Kidney (tissue), 14 donors: ENCODE data around the gene CAMKMT. TPM values are rescaled to one million over a fixed set of nuclear protein-coding genes. Genes with fewer than 3 reads are reported as not detected.

ENCODE experiments used
- DNase-seq, 5 donors: peaks; one replicate each; pipeline ENCODE4 v3.0.0-alpha.2; 2013 to 2020
- FAIRE-seq: peaks from 2 replicates; lab custom pipeline; 2012; peaks lifted over from hg19 to GRCh38; lab: Jason Lieb, UNC
- H3K27ac ChIP-seq, 2 donors: one replicate each; pipeline ENCODE4 v1.7.0; 2013; ENCODE audit warnings: low read depth in 2 of 2, low read length in 2 of 2, inconsistent platforms in 1 of 2
- H3K27me3 ChIP-seq: one replicate; pipeline ENCODE4 v1.7.1; 2013; ENCODE audit warnings: low read length, inconsistent platforms; ENCODE audit not compliant: control insufficient read depth, insufficient read depth
- H3K36me3 ChIP-seq, 3 donors: one replicate each; pipeline versions ENCODE4 v1.7.0 to v1.7.1; 2013; ENCODE audit warnings: low read length in 3 of 3, control low read depth in 1 of 3, inconsistent platforms in 1 of 3; ENCODE audit not compliant: insufficient read depth in 3 of 3, control insufficient read depth in 2 of 3
- H3K4me1 ChIP-seq, 3 donors: one replicate each; pipeline versions ENCODE4 v1.7.0 to v1.7.1; 2013; ENCODE audit warnings: low read length in 3 of 3, inconsistent platforms in 1 of 3, low read depth in 1 of 3; ENCODE audit not compliant: control insufficient read depth in 2 of 3, insufficient read depth in 2 of 3
- H3K4me3 ChIP-seq, 3 donors: one replicate each; pipeline versions ENCODE4 v1.7.0 to v1.8.1; 2013; ENCODE audit warnings: low read length in 3 of 3, control low read depth in 1 of 3, inconsistent platforms in 1 of 3
- H3K9ac ChIP-seq, 3 donors: one replicate each; pipeline versions ENCODE4 v1.7.0 to v1.7.1; 2013; ENCODE audit warnings: low read length in 3 of 3, control low read depth in 1 of 3, inconsistent platforms in 1 of 3
- H3K9me3 ChIP-seq, 3 donors: one replicate each; pipeline versions ENCODE4 v1.7.0 to v1.7.1; 2013; ENCODE audit warnings: low read length in 3 of 3, control low read depth in 1 of 3, inconsistent platforms in 1 of 3; ENCODE audit not compliant: control insufficient read depth in 2 of 3, insufficient read depth in 1 of 3
- CTCF ChIP-seq: IDR thresholded peaks from 3 replicates; pipeline ENCODE4 v1.5.1; 2012; ENCODE audit warnings: mild to moderate bottlenecking, moderate library complexity, borderline replicate concordance; ENCODE audit not compliant: insufficient read depth; ENCODE audit errors: extremely low read depth
- intact Hi-C: fragments of 100-400 bp; cut with DNase I; formaldehyde crosslinking; loops from one replicate; pipeline ENCODE4 v1.11.1; 2022
- polyA plus RNA-seq: library from polyadenylated mRNA; stranded (reverse); fragments of 350-450 nt; fragmentation: Illumina TruSeq; extraction: RNeasy Lipid Tissue Mini Kit (QIAGEN cat#74804); gene quantifications from one replicate; pipeline ENCODE4 v1.2.3, GENCODE V29; 2014; ENCODE audit warnings: low read depth, low replicate concordance; ENCODE audit not compliant: insufficient read depth
- total RNA-seq: library from RNA; stranded (reverse); fragmentation: NEBNext Ultra II Directional; extraction: Animal tissue kit (Norgen Biotek cat#: 25700); gene quantifications from one replicate; pipeline ENCODE4 v1.2.1, GENCODE V29; 2021
- donor health status: control.
- donor health status: control.
- donor health status: control.
- donor health status: control.
- donor health status: control.
- donor health status: DM: yes; HTN: yes; CAD: no.
- donor health status: Normal renal cell carcinoma (clear cell type).

The CAMKMT gene
- total and polyA plus RNA-seq, 2 donors from 2014 or later = 9.9 to 14.5 TPM

GRCh38 chr2:44674473-44675284 is 312.9 kb downstream of the CAMKMT start:
- Histone ChIP-seq H3K4me3 (no peak overlapping the region), H3K27ac (no peak overlapping the region), H3K4me1 (no peaks in the 10 kb centered on the region), H3K9ac (no peak overlapping the region), H3K36me3 (no peaks in the 10 kb centered on the region), H3K27me3 (no peaks in the 10 kb centered on the region), H3K9me3 (no peaks in the 10 kb centered on the region)
- no peak for TF ChIP-seq CTCF
- intact Hi-C loops = no loop called here
- peak in 3 of 5 donors; percentile 39 to 65 (median 59) for DNase-seq
- no peak for FAIRE-seq

- Histone ChIP-seq H3K9ac (no peak overlapping the region), H3K27ac (no peak overlapping the region), H3K27me3 (no peaks in the 10 kb centered on the region), H3K4me3 (no peak overlapping the region), H3K36me3 (no peaks in the 10 kb centered on the region), H3K9me3 (no peaks in the 10 kb centered on the region), H3K4me1 (no peaks in the 10 kb centered on the region)
- no peak for TF ChIP-seq CTCF
- FAIRE-seq (no peak), DNase-seq (no peak)
- intact Hi-C loops = no loop called here
These were observed 314.6 kb downstream of the CAMKMT start for GRCh38 chr2:44676379-44676778.

- Histone ChIP-seq H3K9ac (no peak overlapping the region), H3K27ac (no peak overlapping the region), H3K36me3 (no peaks in the 10 kb centered on the region), H3K4me3 (no peak overlapping the region), H3K9me3 (no peaks in the 10 kb centered on the region), H3K27me3 (no peaks in the 10 kb centered on the region), H3K4me1 (no peaks in the 10 kb centered on the region)
- intact Hi-C loops = no loop called here
- DNase-seq (no peak), FAIRE-seq (no peak)
- TF ChIP-seq CTCF = no peak
These were observed 317.8 kb downstream of the CAMKMT start for GRCh38 chr2:44679584-44679983.
